HFF-Myc (cell line): ENCODE data around the gene TTN.

Experiments
- DNase-seq: peaks from one replicate; pipeline ENCODE4 v3.0.0-alpha.2; 2011; ENCODE audit warnings: low read depth; ENCODE audit errors: extremely low read depth
- H3K4me3 ChIP-seq: replicated peaks from 2 replicates; pipeline ENCODE4 v1.5.1; 2011; ENCODE audit warnings: low read depth, mild to moderate bottlenecking, control low read depth, low read length
- TF ChIP-seq, protein P1 (sequence below): IDR thresholded peaks from 2 replicates; pipeline ENCODE4 v1.5.1; 2012; ENCODE audit warnings: mild to moderate bottlenecking, low read depth, low read length, control low read depth; ENCODE audit errors: missing control alignments

Gene TTN

DNA sequence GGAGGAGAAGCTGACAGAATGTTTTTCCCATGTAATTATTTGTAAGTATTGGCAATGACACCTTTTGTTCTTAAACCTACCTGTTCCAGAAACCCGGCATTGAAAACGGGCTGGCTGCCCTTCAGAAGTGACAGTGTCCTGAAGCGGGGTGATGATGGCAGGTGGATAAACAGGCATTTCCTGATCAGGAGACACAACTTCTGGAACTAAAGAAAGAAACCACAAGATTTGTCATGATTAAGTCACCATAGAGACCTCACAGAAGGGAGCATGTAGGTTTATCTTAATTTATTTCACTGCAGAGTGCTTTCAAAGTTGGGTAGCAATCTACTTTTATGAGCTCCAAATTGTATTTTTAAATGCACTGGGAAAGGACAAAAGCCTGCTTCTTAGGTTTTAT lies 43.1 kb downstream of the TTN start:
- no peak overlapping the region for H3K4me3 ChIP-seq
- TF ChIP-seq, protein P1, sequence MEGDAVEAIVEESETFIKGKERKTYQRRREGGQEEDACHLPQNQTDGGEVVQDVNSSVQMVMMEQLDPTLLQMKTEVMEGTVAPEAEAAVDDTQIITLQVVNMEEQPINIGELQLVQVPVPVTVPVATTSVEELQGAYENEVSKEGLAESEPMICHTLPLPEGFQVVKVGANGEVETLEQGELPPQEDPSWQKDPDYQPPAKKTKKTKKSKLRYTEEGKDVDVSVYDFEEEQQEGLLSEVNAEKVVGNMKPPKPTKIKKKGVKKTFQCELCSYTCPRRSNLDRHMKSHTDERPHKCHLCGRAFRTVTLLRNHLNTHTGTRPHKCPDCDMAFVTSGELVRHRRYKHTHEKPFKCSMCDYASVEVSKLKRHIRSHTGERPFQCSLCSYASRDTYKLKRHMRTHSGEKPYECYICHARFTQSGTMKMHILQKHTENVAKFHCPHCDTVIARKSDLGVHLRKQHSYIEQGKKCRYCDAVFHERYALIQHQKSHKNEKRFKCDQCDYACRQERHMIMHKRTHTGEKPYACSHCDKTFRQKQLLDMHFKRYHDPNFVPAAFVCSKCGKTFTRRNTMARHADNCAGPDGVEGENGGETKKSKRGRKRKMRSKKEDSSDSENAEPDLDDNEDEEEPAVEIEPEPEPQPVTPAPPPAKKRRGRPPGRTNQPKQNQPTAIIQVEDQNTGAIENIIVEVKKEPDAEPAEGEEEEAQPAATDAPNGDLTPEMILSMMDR, result no peak
- DNase-seq, result no peak

DNA sequence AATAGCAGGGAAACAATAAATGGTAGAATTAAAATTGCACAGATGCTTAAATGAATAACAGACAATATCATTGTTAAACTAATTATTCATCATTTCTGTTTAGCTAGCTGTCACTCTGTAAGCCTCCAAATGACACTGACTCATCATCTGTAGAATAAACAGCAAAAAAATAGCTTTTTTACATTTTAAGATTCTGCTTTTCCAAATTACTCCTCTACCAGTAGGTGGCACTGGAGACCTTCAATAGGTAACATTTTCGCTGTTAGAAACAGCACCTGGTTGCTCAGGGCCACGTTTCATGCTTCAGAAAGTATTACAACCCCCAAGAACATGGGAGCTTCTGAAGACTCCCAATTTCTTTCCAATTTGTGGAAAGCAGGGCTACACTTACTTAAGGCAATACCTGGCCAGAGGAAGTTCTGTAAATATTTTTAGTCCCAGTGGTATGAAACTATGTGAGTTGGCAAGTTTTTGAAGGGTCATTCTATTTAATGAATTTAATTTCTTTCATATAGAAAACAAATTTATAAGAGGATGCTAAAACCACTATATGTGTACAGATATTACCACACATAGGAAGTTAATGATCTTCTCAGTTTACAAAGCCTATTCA lies 45.4 kb downstream of the TTN start:
- H3K4me3 ChIP-seq, result no peak overlapping the region
- TF ChIP-seq, protein P1, result peak; percentile 67
- peak; percentile 6 for DNase-seq

DNA sequence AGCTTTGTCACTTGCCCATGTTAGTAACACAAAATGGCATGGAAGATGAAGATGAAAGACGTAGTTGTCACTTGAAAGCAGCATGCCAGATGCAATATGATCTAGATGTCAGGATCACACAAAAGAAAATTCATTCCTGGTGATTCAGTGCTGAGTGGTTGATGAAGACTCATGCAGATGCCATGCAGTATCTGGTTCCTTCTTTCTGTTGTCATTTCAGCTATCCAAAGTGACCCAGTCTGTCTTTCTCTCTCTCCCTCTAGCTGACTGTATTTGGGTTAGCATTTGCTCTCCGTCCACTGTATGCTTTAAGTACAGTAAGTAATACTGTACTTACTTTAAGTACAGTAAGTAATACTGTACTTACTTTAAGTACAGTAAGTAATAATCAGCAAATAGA lies 50.4 kb downstream of the TTN start:
- DNase-seq, result no peak

DNA sequence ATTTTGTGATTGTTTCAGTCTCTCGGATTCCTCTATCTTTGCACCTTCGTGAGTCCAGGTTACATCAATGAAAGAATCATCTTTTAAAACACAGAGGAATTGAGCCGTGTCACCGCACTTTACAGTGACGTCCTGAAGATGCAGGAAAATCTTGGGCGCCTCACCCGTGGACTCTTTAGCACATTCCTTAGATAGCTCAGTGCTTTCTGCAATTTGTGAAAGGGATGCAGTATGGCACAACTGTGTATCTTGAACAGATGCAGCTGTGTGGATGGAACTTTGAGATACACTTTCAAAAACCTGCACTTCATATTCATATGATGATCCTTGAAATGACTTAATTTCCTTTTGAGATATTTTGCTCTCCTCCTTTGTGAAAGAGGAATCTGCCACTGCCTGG lies 50.9 kb downstream of the TTN start:
- H3K4me3 ChIP-seq, result no peak overlapping the region
- TF ChIP-seq, protein P1, result no peak
- no peak for DNase-seq

More for the DNA sequence above, 50.4 kb downstream of the TTN start:
- TF ChIP-seq, protein P1, result no peak
- no peak overlapping the region for H3K4me3 ChIP-seq

DNA sequence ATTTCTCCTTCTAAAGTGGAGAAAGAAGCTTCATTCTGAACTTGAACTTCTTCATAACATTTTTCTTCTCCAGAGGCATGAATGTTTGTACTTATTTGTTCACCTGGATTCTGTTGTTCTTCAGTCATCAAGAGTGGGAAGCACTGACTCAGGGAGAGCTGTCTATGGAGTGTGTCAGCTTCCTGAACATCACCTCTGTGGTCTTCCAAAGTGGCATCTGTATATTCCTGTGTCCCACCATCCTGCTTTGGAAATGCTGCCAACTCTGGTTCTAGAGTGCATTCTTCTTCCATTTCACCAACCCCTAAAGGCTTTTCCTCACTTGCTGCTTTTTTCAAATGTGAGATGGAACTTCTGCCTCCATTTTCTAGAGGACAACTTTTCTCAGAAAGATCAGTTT lies 59.5 kb downstream of the TTN start:
- no peak for DNase-seq
- TF ChIP-seq, protein P1, result no peak

DNA sequence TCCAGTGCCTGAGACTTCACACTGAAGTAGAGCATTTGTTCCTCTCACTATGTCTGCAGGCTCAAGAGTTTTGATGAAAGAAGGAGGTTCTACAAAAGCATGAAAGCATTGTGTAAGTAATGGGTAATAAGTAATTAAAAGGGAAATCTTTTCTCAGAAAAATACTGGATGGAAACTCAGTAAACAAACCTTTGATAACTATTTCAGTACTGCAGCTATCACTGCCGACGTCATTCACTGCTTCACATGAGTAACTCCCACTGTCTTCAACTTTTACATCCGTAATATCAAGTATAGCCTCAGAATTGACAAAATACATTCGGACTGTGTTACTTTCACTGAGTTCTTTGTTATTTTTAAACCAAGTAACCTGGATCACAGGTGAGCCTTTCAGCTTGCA lies 72.7 kb downstream of the TTN start:
- TF ChIP-seq, protein P1, result no peak
- H3K4me3 ChIP-seq, result no peak overlapping the region
- no peak for DNase-seq

More for the DNA sequence above, 59.5 kb downstream of the TTN start:
- no peak overlapping the region for H3K4me3 ChIP-seq

DNA sequence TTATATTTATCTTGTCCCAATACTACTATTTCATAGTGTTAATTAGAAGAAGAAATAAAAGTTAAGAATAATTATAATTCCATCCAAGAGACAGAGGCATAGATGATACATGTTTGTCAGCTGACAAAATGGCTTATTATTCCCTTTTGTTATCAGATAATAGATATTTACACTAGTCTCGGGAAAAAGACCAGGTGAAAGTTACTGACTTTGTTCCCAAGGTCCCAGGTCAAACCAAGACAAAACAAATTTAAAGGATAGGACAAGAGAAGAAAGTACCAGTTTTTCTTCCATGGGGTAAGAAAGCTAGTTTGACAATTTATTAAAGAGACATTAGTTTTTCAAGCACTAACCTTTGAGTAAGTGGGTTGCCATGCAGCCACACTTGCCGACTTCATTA lies 73.2 kb downstream of the TTN start:
- H3K4me3 ChIP-seq, result no peak overlapping the region
- DNase-seq, result no peak
- TF ChIP-seq, protein P1, result no peak
